Dermis blood vessel endothelial cell (primary cell): ENCODE results near the gene IGFN1. TPM values are rescaled to one million over a fixed set of nuclear protein-coding genes. Genes with fewer than 3 reads are reported as not detected.

Source experiments
- DNase-seq: peaks from one replicate; pipeline ENCODE4 v3.0.0; 2010
- total RNA-seq: library from RNA; depleted of rRNA; stranded (reverse); fragments of >200 nt; gene quantifications from 2 replicates; pipeline ENCODE4 v1.2.3, GENCODE V29; 2014

The IGFN1 gene
- total RNA-seq, 1 donor from 2014 or later, result under 0.01 TPM

DNA sequence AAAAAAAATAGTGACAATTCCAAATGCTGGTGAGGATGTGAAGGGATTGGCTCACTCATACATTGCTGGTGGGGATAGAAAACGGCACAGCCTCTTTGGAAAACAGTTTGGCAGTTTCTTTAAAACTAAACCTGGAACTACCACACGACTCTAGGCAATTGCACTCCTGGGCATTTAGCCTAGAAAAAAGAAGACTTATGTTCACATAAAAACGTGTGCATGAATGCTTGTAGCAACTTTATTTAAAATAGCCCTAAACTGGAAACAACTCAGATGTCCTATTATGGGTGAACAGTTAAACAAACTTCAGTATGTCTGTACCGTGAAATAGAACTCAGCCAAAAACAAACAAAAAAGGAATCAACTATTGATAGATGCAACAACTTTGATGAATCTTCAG is 26.9 kb upstream of the IGFN1 start:
- no peak for DNase-seq

GRCh38 chr1:201164645-201165044 is 26.0 kb upstream of the IGFN1 start:
- DNase-seq, result no peak

DNA sequence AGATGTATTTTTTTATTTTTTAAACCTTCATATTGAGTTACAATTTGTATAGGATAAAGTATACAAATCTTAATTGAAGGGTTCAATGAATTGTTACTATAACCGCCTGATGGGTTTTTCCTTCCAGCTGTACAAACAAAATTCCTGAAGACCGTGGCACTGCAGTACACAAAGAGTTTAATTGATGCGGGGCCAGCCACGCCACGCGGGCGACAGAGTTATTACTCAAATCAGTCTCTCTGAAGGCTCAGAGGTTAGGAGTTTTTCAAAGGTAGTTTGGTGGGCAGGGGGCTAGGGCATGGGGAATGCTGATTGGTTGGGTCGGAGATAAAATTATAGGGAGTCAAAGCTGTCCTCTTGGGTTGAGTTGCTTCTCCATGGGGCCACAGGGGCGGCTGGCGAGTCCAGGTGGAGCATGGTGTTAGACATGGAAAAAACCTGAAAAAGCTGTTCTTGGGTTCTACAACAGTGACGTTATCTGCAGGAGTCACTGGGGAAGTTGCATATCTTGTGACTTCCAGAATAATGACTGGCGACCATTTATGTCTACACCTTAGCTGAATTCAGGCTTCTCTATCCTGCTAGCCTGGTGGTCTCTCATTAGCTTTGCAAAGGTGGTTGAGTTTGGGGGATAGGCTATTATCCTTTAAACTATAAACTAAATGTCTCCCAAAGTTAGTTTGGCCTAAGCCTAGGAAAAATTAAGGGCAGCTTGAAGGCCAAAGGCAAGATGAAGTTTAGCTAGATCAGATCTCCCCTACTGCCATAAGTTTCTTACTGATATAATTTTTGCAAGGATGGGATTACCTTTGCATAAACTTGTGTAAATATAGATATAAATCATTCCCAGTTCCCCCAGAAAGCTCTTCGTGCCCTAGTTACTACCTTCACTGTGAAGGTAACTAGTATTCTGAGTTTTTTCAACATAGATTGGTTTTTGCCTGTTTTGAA is 23.3 kb upstream of the IGFN1 start:
- DNase-seq, result no peak

DNA sequence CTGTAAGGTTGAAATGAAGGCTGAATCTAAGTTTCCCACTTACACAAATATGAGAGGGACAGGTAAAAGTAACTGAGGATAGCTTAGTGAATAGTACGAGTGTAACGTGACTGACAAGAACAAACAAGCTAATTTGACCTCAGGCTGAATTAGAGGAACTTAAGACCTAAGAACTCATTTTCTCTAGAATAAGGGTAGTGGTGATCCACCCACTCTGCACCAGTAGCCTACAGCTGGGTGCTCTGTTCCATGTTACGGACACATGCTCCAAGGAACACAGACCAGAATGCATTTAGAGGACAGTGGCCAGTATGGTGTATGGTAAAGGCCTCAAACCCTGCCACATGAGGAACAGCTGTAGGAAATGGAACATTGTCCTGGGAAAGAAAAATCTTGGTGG is 21.4 kb upstream of the IGFN1 start:
- DNase-seq, result no peak

GRCh38 chr1:201169971-201170532 is 20.6 kb upstream of the IGFN1 start:
- no peak for DNase-seq

DNA sequence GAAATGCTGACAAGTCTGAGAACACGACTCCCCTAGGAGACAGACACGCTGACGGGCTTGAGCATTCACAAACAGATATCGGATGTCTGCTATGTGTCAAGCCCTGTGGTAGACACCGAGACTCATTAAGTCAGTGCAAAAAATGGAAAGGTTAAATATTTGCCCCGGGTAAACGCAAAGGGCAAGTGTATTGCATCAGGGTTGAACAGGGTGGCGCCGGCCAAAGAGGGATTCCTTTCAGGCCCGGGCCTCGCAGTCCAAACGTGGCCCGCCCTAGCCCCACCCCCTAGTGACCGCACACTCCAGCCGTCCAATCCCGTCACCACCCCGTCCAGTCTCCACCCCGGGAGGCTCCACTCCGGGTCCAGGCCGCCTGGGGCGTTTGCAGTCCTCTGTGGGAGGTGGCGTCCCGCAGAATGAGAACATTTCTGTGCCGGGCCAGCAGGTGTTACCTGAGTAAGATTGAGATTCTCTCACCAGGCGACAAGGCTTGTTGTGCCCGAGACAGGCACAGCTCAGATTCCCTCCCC is 20.0 kb upstream of the IGFN1 start:
- DNase-seq, result peak; percentile 87

GRCh38 chr1:201171063-201172036 is 19.3 kb upstream of the IGFN1 start:
- DNase-seq, result peak; percentile 39

GRCh38 chr1:201172326-201172725 is 18.3 kb upstream of the IGFN1 start:
- no peak for DNase-seq

DNA sequence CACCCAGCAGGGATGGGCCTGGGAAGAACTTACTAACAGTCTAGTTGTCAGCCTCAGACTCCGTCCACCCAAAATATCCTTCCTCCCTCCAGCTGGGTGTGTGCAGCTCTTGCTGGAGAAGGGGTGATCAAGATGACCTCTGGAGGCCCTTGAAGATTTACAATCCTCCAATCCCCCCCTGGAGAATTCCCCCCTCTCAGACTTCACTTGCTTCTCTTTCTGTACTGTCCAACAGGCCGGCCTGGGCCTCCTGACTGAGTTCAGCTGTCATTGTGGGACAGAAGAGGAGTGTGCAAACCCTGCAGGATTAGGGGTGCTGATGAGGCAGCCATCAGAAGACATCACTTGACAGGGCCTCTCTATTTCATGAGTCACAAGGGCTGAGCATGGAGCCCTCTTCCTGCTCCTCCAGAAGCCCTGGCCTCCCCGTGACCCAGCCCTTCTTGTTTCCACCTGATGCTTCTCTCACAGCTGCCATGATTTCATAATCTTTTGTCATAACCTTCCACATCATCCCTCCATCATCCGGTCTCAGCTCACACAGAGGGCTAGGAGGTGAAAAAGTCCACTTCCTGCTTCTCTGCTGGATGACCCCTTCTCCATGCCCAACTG is 17.5 kb upstream of the IGFN1 start:
- no peak for DNase-seq

DNA sequence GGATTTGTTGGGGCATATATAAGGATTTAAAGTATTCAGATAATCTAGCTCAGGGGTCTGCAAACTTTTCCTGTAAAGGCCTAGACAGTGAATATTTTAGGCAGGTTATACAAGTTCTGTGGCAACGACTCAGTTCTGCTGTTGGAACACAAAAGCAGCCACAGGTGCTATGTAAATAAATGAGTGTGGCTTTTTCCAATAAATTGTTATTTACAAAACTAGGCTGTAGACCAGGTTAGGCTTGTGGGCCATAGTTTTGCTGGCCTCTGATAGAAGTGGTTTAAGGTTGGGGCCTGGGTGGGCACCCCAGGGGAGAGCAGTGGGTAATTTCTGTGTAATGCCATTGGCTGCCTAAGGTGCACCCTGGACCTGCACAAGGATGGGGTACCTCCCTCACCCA is 16.9 kb upstream of the IGFN1 start:
- DNase-seq, result no peak

GRCh38 chr1:201175820-201176500 is 14.7 kb upstream of the IGFN1 start:
- DNase-seq, result no peak

DNA sequence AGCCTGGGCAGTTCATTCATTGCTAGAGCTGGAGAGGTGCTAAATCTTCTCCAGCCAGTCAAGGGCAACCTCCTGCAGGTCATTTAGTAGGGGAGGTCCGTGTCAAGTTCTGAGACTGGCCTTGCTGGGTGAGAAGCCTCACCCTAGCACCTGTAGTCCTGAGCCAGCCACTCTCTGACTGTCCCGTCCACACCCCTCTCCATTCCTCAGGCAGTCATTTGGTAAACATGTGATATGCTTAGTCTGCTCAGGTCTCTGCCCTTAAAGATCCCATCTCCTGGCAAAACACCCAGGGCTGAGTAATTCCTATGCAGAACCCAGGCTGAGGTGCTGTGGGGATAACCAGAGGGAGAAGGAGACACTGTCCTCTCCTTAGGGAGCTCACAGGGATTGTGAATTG is 13.7 kb upstream of the IGFN1 start:
- DNase-seq, result no peak

DNA sequence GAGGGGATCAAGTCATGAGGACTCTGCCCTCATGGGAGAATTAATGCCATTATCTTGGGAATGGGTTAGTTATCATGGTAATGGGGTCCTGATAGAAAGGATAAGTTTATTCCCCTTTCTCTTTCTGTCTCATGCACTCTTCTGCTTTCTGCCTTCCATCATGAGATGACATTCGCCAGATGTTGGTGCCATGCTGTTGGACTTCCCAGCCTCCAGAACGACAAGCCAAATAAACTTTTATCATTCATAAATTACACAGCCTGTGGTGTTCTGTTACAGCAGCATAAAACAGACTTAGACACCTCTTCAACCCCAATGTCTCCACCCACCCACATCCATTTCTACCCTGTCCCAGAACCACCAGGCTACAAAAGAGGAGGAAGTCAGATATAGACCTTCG is 11.9 kb upstream of the IGFN1 start:
- no peak for DNase-seq

DNA sequence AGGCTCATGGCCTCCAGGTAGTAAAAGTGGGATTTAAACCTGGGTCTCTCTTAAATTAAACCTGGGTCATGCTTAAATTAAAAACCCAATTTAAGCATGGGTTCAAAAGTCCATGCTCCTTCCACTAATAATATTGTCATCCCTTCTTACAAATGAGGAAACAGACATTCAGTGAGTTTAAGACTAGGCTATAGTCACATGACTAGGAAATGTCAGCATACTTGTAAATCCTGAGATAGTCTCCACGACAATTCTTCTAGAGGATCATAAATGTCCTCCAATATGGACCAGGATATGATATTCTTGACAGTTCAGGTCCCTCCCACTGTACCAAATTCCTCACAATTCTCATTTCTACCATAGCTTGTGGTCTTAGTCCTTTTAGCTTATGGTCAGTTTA is 10.5 kb upstream of the IGFN1 start:
- DNase-seq, result no peak

DNA sequence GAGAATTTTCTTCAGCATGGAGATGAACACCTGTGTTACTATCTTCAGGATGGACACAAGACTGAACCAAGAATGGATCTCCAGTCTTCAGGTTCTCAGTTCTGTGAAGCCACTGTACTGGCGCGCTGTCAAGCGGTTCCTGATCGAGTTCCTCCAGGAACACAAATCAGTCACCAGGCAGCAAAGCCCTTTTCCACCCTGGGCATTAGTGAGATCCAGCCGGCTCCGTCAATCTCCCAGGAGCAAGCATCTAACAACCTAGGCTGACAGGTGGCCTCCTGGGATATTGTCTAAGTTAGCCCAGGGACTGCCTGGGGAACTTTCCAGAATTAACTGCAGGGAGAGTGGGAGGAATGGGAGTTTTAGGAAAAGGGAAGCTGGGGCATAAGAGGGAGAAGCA is 9.7 kb upstream of the IGFN1 start:
- no peak for DNase-seq

DNA sequence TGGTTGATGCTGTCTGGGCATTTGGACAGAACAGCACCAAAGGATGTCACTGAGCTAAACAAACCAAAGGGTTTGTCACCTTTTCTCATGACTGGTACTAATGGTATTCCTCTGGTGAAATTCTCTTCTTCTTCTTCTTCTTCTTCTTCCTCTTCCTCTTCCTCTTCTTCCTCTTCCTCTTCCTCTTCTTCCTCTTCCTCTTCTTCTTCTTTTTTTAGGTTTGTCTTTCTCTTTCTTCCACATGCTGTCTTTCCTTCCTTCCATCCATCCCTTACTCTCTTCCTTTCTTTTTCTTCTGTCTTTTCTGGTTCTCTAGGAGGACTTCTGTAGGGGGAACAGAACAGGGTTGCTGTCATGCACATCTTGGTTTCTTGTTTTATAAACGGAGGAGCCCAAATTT is 9.3 kb upstream of the IGFN1 start:
- no peak for DNase-seq

DNA sequence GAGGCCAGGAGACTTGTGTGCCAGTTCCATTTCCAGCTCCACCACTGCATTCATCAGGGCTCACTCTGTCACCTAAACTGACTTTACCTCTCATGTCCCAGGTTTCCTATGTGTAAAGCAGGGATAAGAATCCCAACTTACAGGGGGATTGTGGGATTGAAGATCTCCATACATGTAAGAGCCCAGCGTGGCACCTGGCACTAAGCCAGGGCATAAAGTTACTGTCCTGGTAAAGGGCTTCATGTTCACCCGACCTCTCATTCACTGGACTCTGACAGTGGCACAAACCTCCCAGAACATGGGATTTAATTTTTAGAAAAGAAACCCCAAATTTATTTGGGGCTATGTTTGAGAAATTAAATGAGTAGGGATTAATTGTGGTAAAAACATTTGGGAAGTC is 8.9 kb upstream of the IGFN1 start:
- no peak for DNase-seq

- no peak for DNase-seq
Measured at GRCh38 chr1:201183209-201183608, 7.4 kb upstream of the IGFN1 start.

DNA sequence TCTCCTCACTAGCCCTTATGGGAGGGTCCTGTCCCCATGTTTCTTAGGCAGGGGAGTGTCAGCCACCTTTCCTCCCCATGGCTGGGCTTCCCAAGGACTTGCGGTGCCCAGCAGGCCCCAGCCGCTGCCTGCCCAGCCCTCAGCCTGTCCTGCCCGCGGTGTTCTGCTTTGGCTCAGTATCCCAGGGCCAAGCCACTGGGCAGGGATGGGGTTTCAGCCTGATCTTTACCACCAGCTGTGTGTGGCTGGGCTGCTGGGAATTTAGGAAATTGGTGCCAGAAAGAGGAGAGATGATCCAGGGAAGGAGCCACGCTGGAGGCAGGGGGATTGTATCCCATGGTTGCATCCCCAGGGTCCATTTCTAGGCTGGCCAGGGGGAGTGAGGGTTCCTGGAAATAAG is 6.9 kb upstream of the IGFN1 start:
- DNase-seq, result no peak

GRCh38 chr1:201184307-201185122 is 6.1 kb upstream of the IGFN1 start:
- DNase-seq, result peak; percentile 62

GRCh38 chr1:201185123-201185453 is 5.5 kb upstream of the IGFN1 start:
- DNase-seq, result no peak
